NCI-H524 treated with DMSO at 0.1 percent for 48 hours (cell line): ENCODE measurements around the gene KDM4B.
"Not testable (repeated sequence)": the region's sequence is repeated elsewhere in the genome, so short reads cannot be mapped to it uniquely, and the experiment has no call there.

Source experiments
- DNase-seq: peaks from one replicate; lab custom pipeline; 2025; lab: John Stamatoyannopoulos, UW

KDM4B gene

GRCh38 chr19:5177745-5178450, 209.0 kb downstream of the KDM4B start:
- DNase-seq, result no peak

- no peak for DNase-seq
Observed at GRCh38 chr19:5178841-5179240, 209.9 kb downstream of the KDM4B start.

GRCh38 chr19:5179256-5179655, 210.3 kb downstream of the KDM4B start:
- no peak for DNase-seq

DNA sequence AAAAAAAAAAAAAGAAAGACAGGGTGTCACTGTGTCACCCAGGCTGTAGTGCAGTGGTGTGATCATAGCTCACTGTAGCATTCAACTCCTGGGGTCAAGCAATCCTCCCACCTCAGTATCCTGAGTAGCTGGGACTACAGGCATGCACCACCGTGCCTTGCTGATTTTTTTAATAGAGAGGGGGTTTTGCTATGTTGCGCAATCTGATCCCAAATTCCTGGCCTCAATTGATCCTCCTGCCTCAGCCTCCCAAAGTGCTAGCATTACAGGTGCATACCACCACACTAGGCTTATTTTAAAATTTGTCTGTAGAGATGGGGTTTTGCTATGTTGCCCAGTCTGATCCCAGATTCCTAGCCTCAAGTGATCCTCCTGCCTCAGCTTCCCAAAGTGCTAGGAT, 212.4 kb downstream of the KDM4B start:
- DNase-seq, result no peak

- no peak for DNase-seq
Observed at GRCh38 chr19:5182751-5183150, 213.8 kb downstream of the KDM4B start.

DNA sequence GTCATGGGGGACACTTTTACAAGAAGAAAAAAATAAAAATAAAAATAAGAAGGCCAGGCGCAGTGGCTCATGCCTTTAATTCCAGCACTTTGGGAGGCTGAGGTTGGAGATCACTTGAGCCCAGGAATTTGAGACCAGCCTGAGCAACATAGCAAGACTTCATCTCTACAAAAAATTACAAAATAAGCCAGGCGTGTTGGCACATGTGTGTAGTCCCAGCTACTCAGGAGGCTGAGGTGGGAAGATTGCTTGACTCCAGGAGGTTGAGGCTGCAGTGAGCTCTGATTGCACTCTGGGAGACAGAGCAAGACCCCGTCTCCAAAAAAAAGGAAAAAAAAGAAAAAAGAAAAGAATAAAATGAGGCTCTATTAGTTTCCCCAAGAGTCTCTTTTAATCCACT, 214.7 kb downstream of the KDM4B start:
- DNase-seq, result no peak

DNA sequence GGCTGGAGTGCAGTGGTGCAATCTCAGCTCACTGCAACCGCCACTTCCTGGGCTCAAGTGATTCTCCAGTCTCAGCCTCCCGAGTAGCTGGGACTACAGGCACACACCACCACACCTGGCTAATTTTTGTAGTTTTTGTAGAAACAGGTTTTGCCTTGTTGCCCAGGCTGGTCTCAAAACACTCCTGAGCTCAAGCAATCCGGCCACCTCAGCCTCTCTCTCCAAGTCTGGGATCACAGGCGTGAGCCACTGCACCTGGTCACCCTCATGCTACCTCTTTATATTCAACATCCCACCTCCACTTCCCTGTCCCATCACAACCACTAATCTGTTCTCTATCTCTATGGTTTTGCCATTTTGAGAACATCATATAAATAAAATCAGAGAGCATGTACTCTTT, 216.0 kb downstream of the KDM4B start:
- DNase-seq, result no peak

DNA sequence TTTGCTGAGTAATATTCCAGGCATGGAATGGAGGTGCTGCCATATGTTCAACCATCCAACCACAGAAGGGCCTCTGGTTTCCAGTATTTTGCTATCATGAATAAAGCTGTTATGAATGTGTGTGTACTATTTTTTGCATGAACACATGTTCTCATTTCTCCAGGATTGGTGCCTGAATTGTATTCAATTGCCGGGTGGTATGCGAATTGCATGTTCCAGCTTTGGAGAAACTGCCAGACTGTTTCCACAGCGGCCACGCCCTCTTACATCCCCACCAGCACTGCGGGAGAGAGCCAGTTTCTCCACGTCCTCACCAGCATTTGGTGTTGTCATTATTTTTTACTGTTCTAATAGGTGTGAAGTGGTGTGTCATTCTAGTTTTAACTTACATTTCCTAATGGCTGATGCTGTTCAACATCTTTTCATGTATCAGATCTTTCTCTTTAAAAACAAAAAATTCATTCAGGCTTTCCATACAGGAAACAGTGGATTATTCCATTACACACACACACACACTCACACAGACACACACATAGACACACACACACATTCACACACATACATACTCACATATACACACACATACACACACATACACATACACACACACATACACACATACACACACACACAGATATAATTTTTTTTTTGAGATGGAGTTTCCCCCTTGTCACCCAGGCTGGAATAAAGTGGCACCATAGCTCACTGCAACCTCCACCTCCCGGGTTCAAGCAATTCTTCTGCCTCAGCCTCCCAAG, 217.6 kb downstream of the KDM4B start:
- no peak for DNase-seq

- DNase-seq, result no peak
Observed at GRCh38 chr19:5188548-5189317, 219.8 kb downstream of the KDM4B start.

DNA sequence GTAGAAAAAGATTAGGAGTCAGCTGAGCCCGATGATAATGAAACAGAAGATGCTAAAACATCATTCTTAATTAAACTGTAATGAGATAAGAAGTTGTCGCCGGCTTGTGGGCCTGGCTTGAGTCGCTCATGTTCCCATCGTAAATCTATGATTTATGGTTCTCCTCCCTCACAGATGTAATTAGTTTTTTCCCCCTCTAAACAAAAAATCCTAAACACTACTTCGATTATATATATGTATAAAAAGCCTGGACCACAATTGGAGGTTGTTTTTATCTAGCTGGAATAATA, 220.3 kb downstream of the KDM4B start:
- no peak for DNase-seq

- no peak for DNase-seq
Observed at GRCh38 chr19:5191091-5191490, 222.2 kb downstream of the KDM4B start.

DNA sequence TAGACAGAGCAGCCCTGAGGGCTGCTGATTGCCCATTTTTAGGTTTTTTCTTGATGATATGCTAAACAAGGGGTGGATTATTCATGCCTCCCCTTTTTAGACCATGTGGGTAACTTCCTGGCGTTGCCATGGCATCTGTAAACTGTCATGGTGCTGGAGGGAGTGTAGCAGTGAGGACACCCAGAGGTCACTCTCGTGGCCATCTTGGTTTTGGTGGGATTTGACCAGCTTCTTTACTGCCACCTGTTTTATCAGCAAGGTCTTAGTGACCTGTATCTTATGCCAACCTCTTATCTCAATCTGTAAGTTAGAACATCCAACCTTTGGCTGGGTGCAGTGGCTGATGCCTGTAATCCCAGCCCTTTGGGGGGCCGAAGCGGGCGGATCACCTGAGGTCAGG, 223.7 kb downstream of the KDM4B start:
- DNase-seq, result no peak

- DNase-seq, result no peak
Observed at GRCh38 chr19:5193192-5193591, 224.3 kb downstream of the KDM4B start.

DNA sequence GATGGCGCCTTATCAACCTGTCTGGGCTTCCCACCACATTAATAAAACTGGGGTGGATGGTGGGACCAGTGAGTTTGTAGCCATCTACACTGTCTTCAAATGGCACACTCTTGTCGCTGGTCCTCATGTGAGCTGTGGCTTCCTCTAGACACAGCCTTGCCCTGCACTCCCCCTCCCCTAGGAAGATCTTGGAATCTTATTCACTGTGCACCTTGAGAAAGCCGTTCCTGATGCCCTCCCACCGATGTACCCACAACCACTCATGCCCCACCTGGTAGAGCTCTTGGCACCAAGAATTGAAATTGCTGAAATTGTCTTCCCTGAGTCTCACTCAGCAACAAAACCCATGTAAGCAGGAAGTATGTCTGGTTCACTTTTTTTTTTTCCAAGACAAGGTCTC, 225.7 kb downstream of the KDM4B start:
- DNase-seq, result no peak

GRCh38 chr19:5195587-5195986, 226.7 kb downstream of the KDM4B start:
- DNase-seq, result not testable (repeated sequence)

DNA sequence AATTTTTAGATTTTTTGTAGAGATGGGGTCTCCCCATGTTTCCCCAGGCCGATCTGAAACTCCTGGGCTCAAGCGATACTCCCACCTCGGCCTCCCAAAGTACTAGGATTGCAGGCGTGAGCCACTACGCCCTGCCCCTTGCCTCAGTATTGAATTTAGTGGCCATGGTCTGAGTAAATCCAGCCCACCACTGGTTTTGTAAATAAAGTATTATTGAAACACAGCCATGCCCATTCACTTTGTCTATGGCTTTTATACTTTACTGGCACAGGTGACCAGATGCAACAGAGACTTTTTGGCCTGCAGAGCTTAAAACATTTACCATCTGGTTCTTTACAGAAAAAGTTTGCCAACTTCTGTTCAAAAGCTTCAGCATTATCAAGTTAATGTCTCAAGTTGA, 227.9 kb downstream of the KDM4B start:
- DNase-seq, result no peak

GRCh38 chr19:5200844-5201243, 231.9 kb downstream of the KDM4B start:
- DNase-seq, result no peak

DNA sequence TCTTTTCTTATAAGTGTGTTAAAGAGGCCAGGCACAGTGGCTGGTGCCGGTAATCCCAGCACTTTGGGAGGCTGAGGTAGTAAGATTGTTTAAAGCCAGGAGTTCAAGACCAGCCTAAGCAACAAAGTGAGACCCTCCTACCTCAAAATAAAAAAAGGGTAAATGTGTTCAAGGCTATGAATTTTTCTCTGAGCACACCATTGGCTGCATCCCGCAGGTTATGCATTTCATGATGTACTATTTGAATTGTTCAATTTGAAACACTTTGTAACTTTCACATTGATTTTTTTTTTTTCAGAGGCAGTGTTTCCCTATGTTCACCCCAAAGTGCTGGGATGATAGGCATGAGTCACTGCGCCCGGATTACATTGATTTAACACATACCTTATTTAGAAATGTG, 233.6 kb downstream of the KDM4B start:
- DNase-seq, result no peak
